B cell (primary cell): ENCODE measurements around the gene ABR. TPM values are rescaled to one million over a fixed set of nuclear protein-coding genes. Genes with fewer than 3 reads are reported as not detected.
A peak's percentile ranks its signal among the peaks of the same experiment; 100 is the strongest.

Experiments
- ATAC-seq: fragments of 200-7000 bp; cut with Tn5 transposase; one replicate; pipeline ENCODE4 v1.10.0; 2021; ENCODE audit warnings: low read depth, mild to moderate bottlenecking, moderate number of reproducible peaks, moderate library complexity
- CTCF ChIA-PET: fragments of 350-600 bp; sonication (Branson Sonifier 250); formaldehyde crosslinking; loops from one replicate; lab custom pipeline; 2021; ENCODE audit warnings: antibody characterized with exemption, inconsistent platforms; lab: Charles Lee
- POLR2A ChIA-PET: fragments of 350-600 bp; sonication (Branson Sonifier 250); formaldehyde crosslinking; loops from one replicate; lab custom pipeline; 2021; ENCODE audit warnings: antibody characterized with exemption; lab: Charles Lee
- DNase-seq: peaks from one replicate; pipeline ENCODE4 v3.0.0; 2013
- H2AFZ ChIP-seq: 2 replicates; pipeline ENCODE4 v1.6.1; 2012; ENCODE audit warnings: mild to moderate bottlenecking, low read depth, low read length; ENCODE audit not compliant: insufficient read depth, poor library complexity, severe bottlenecking
- H3K27ac ChIP-seq, 2 donors: 1 replicate in 1 of 2; 2 replicates in 1 of 2; pipeline ENCODE4 v1.5.1; 2012 to 2013; ENCODE audit warnings: low read length in 2 of 2, mild to moderate bottlenecking in 2 of 2, moderate library complexity in 1 of 2
- H3K27me3 ChIP-seq, 4 experiments: fragments of 200-600 bp in 1 of 4; sonication (generic) in 1 of 4; replicated peaks in 1 of 4; 1 replicate in 2 of 4; 2 replicates in 2 of 4; pipeline versions ENCODE4 v1.6.1 to v1.7.0; 2013 to 2016; ENCODE audit warnings: low read length in 3 of 4, mild to moderate bottlenecking in 2 of 4, mixed read lengths in 1 of 4, moderate library complexity in 1 of 4; ENCODE audit not compliant: insufficient read depth in 4 of 4, control insufficient read depth in 3 of 4; ENCODE audit errors: control extremely low read depth in 1 of 4
- H3K36me3 ChIP-seq, 2 experiments: replicated peaks in 1 of 2; 1 replicate in 1 of 2; 2 replicates in 1 of 2; pipeline versions ENCODE4 v1.6.1 to v1.7.1; 2013; ENCODE audit warnings: low read length in 1 of 2; ENCODE audit not compliant: insufficient read depth in 2 of 2, control insufficient read depth in 1 of 2; ENCODE audit errors: control extremely low read depth in 1 of 2, extremely low read depth in 1 of 2
- H3K4me1 ChIP-seq, 2 donors: fragments of 200-600 bp in 1 of 2; sonication (generic) in 1 of 2; 1 replicate in 1 of 2; 2 replicates in 1 of 2; pipeline versions ENCODE4 v1.5.1 to v1.6.1; 2013 to 2017; ENCODE audit warnings: low read length in 2 of 2; ENCODE audit not compliant: control insufficient read depth in 2 of 2, insufficient read depth in 2 of 2
- H3K4me2 ChIP-seq: replicated peaks from 2 replicates; pipeline ENCODE3; 2012; ENCODE audit warnings: mild to moderate bottlenecking, low read depth, low read length; ENCODE audit not compliant: poor library complexity, severe bottlenecking
- H3K4me3 ChIP-seq, 5 experiments: fragments of 200-600 bp in 1 of 5; sonication (generic) in 1 of 5; 1 replicate in 3 of 5; 2 replicates in 2 of 5; pipeline versions ENCODE4 v1.5.1 to v1.7.0; 2011 to 2016; ENCODE audit warnings: low read length in 4 of 5, mild to moderate bottlenecking in 4 of 5, low read depth in 2 of 5, control low read depth in 1 of 5, moderate library complexity in 1 of 5; ENCODE audit not compliant: insufficient read depth in 1 of 5; ENCODE audit errors: control extremely low read depth in 1 of 5, extremely low read depth in 1 of 5
- H3K79me2 ChIP-seq: fragments of 200-600 bp; sonication (generic); one replicate; pipeline ENCODE4 v1.6.0; 2016; ENCODE audit warnings: low read length; ENCODE audit not compliant: control insufficient read depth, insufficient read depth
- H3K9ac ChIP-seq: fragments of 200-600 bp; sonication (generic); 2 replicates; pipeline ENCODE4 v1.6.1; 2017; ENCODE audit warnings: mild to moderate bottlenecking, low read length, moderate library complexity
- H3K9me3 ChIP-seq, 3 donors: one replicate each; pipeline versions ENCODE4 v1.6.1 to v1.7.1; 2013; ENCODE audit warnings: low read length in 2 of 3; ENCODE audit not compliant: control insufficient read depth in 2 of 3, insufficient read depth in 1 of 3; ENCODE audit errors: control extremely low read depth in 1 of 3
- H4K20me1 ChIP-seq: 2 replicates; pipeline ENCODE4 v1.6.0; 2012; ENCODE audit warnings: mild to moderate bottlenecking, low read length; ENCODE audit not compliant: insufficient read depth, control insufficient read depth, poor library complexity, severe bottlenecking
- H3K27ac Mint-ChIP-seq: one replicate; pipeline ENCODE4 v1.8.0; 2021; ENCODE audit warnings: mixed read lengths
- H3K27me3 Mint-ChIP-seq: one replicate; pipeline ENCODE4 v1.8.0; 2021; ENCODE audit warnings: mixed read lengths
- H3K4me1 Mint-ChIP-seq: one replicate; pipeline ENCODE4 v1.8.0; 2021; ENCODE audit warnings: mixed read lengths
- H3K4me3 Mint-ChIP-seq: one replicate; pipeline ENCODE4 v1.8.0; 2021; ENCODE audit warnings: mixed read lengths
- H3K9me3 Mint-ChIP-seq: one replicate; pipeline ENCODE4 v1.8.0; 2022; ENCODE audit warnings: mixed read lengths; ENCODE audit not compliant: insufficient read depth
- EZH2 ChIP-seq: IDR thresholded peaks from 2 replicates; pipeline ENCODE4 v1.6.1; 2012; ENCODE audit warnings: borderline replicate concordance, low read depth, mild to moderate bottlenecking, moderate library complexity, low read length; ENCODE audit not compliant: insufficient read depth, poor library complexity, severe bottlenecking
- WGBS: methylation state at CpG from one replicate; pipeline ENCODE4 v1.1.5; 2013; ENCODE audit warnings: missing lambda C conversion rate; ENCODE audit not compliant: insufficient coverage; 5-methylcytosine and 5-hydroxymethylcytosine counted together
- intact Hi-C: fragments of 100-400 bp; cut with micrococcal nuclease; formaldehyde crosslinking; loops from one replicate; pipeline ENCODE4 v1.10.0; 2022
- polyA plus RNA-seq: library from polyadenylated mRNA; depleted of rRNA; stranded (reverse); fragments of >200 nt; gene quantifications from 2 replicates; pipeline ENCODE4 v1.2.3, GENCODE V29; 2012
- total RNA-seq, 2 donors: library from RNA; stranded (reverse); fragments of 120-200 nt in 1 of 2; gene quantifications; 1 replicate in 1 of 2; 2 replicates in 1 of 2; pipeline versions ENCODE4 v1.2.3 to v1.2.4, GENCODE V29; 2013 to 2022
- TF ChIP-seq, protein P1 (sequence below): fragments of 200-600 bp; IDR thresholded peaks from one replicate; pipeline ENCODE4 v1.8.0; 2022; ENCODE audit warnings: antibody characterized with exemption, mild to moderate bottlenecking

The ABR gene
- total and polyA plus RNA-seq, 2 donors (not counting 1 experiment from before 2014, with no cell fraction given) = 79.8 to 262 TPM

DNA sequence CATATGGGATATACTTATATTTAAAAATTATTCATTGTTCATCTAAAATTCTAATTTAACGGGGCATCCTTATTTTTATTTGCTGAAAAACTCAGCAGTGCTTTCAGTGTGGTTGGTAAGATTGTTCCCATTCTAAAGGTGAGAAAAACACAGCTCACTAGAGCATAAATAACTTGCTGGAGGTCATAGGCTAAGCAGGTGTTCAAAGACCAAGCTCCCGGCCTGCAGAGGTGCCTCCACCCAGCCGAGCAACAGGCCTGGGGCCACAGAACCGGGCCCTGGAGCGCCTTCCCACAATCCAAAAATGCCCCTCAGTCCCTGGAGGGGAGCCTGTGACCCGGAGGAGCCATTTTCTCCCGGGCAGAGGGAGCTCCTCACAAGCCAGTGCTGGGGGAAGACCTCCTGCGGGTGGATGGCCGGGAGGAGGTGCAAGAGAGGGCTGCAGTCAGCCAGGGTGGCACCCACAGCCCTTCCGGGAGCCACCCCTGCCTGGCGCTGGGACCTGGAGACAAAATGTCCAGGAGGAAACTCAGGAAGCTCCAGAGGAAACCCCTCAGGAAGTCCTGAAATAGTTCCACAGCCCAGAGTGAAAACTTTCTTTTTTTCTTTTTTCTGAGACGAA lies 14.7 kb downstream of the ABR start:
- H3K9me3 ChIP-seq = no peaks in the 10 kb centered on the region
- no peak overlapping the region for H3K4me3 ChIP-seq
- ChIA-PET CTCF (interaction anchor here (0.6 to 2.0 kb wide), 6 partner anchors 22 to 168 kb away, joined by 3 to 7 read pairs (median 5); no protein-coding TSS in a partner anchor), POLR2A (no interaction called here)
- H3K4me1 ChIP-seq = peaks cover 7 to 12% of the 10 kb centered on the region in 2 donors
- Mint-ChIP-seq H3K4me1 (peaks cover 25% of the 10 kb centered on the region), H3K4me3 (no peak overlapping the region), H3K9me3 (no peaks in the 10 kb centered on the region), H3K27ac (no peak overlapping the region), H3K27me3 (no peaks in the 10 kb centered on the region)
- no peak for ATAC-seq
- no peaks in the 10 kb centered on the region for H3K36me3 ChIP-seq
- intact Hi-C loops = no loop called here
- peaks cover 96% of the 10 kb centered on the region for H4K20me1 ChIP-seq
- peaks cover 93% of the 10 kb centered on the region for H3K79me2 ChIP-seq
- H3K27me3 ChIP-seq = no peaks in the 10 kb centered on the region
- H2AFZ ChIP-seq = no peak overlapping the region
- 23% methylated on average over 11 of the region's 12 CpGs for WGBS
- DNase-seq = no peak
- no peak overlapping the region for H3K27ac ChIP-seq
- peak overlapping the region; percentile 45 for H3K4me2 ChIP-seq
- no peak overlapping the region for H3K9ac ChIP-seq
- TF ChIP-seq, protein P1, sequence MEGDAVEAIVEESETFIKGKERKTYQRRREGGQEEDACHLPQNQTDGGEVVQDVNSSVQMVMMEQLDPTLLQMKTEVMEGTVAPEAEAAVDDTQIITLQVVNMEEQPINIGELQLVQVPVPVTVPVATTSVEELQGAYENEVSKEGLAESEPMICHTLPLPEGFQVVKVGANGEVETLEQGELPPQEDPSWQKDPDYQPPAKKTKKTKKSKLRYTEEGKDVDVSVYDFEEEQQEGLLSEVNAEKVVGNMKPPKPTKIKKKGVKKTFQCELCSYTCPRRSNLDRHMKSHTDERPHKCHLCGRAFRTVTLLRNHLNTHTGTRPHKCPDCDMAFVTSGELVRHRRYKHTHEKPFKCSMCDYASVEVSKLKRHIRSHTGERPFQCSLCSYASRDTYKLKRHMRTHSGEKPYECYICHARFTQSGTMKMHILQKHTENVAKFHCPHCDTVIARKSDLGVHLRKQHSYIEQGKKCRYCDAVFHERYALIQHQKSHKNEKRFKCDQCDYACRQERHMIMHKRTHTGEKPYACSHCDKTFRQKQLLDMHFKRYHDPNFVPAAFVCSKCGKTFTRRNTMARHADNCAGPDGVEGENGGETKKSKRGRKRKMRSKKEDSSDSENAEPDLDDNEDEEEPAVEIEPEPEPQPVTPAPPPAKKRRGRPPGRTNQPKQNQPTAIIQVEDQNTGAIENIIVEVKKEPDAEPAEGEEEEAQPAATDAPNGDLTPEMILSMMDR = no peak
- no peak for TF ChIP-seq EZH2

DNA sequence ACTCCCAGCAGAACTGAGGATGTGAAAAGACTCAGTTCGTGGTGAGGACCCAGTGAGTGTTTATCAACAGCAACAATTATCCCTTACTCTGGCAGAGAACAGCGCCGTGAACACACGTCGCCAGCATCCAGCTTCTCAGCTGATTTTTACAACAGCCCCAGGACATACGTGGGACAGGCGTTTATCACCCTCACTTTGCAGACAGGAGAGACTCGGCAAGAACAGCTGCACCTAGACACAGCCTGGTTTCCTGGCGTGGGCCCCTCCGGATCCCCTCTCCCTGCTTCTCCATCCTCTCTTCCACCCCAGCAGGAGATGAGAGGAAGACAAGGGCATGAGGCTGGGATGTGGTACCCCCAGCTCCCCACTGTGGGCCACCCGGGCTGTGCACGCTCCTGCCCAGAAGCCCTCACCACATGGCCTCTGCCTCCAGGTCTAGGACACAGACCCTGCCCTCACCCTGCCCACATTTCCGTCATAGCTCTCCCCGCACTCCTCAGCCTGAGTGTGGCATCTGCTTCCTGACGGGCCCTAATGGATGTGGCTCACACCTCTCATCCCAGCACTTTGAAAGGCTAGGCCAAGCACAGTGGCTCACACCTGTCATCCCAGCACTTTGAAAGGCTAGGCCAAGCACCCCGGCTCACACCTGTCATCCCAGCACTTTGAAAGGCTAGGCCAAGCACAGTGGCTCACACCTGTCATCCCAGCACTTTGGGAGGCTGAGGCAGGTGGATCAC lies 17.5 kb downstream of the ABR start:
- intact Hi-C loops = no loop called here
- H3K36me3 ChIP-seq = peaks cover 0 to 3% of the 10 kb centered on the region in 2 experiments
- no peaks in the 10 kb centered on the region for H3K27me3 ChIP-seq
- no peak overlapping the region for H3K9ac ChIP-seq
- TF ChIP-seq EZH2 = no peak
- TF ChIP-seq, protein P1 = no peak
- POLR2A ChIA-PET = no interaction called here
- peaks cover 94% of the 10 kb centered on the region for H4K20me1 ChIP-seq
- H3K4me3 ChIP-seq = no peak overlapping the region
- Mint-ChIP-seq H3K4me1 (peaks cover 20% of the 10 kb centered on the region), H3K27ac (no peak overlapping the region), H3K27me3 (no peaks in the 10 kb centered on the region), H3K9me3 (no peaks in the 10 kb centered on the region), H3K4me3 (no peak overlapping the region)
- peaks cover 7 to 12% of the 10 kb centered on the region in 2 donors for H3K4me1 ChIP-seq
- no peak overlapping the region for H3K4me2 ChIP-seq
- DNase-seq = no peak
- peaks cover 90% of the 10 kb centered on the region for H3K79me2 ChIP-seq
- H3K27ac ChIP-seq = no peak overlapping the region
- CTCF ChIA-PET = interaction anchor here (0.7 to 1.3 kb wide), 3 partner anchors 25 to 717 kb away, joined by 3 to 4 read pairs (median 3); no protein-coding TSS in a partner anchor
- ATAC-seq = no peak
- H3K9me3 ChIP-seq = no peaks in the 10 kb centered on the region
- no peak overlapping the region for H2AFZ ChIP-seq
- WGBS = 93% methylated on average over 16 of the region's 16 CpGs
